IPS-NIHi11 (cell line): ENCODE results near the gene SRPK2.
A peak's percentile ranks its signal among the peaks of the same experiment; 100 is the strongest.
"Not testable (repeated sequence)": the region's sequence is repeated elsewhere in the genome, so short reads cannot be mapped to it uniquely, and the experiment has no call there.

Source experiments
- DNase-seq: peaks from one replicate; pipeline ENCODE4 v3.0.0; 2012; ENCODE audit warnings: mixed read lengths, low spot score

The SRPK2 gene

DNA sequence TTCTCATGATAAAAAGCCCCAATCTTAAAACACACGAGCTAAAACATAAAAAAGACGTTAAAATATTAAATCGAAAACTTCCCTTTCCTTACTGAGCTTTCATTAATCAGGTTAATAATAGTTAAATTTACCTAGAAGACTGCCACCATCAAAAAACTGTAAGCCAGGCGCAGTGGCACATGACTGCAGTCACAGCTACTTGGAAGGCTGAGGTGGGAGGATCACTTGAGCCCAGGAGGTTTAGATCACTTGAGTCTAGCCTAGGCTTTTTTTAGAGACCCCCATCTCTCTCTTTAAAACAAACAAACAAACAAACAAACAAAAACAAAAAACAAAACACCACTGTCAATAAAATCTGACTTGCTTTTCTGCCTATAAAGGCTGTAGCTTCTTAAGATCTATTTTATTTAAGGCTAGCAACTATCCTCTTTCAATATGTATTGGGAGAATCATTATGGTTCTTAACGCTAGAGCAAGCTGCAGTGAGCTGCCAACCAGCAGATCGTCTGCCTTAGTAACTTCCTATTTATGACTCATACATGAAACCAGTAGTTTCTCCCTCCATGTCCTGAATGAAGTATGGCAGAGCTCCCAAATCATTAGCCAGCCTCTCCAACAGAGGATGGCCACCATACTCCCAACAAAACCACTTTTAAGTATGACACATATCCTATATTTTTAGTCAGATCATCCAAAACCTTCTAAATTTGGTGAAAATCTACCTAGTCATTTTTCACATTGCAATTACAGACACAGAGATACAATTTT, 163.7 kb downstream of the SRPK2 start:
- DNase-seq = no peak

GRCh38 chr7:105222953-105223352, 165.8 kb downstream of the SRPK2 start:
- no peak for DNase-seq

- DNase-seq = no peak
Measured at GRCh38 chr7:105219771-105220160, 169.0 kb downstream of the SRPK2 start.

- no peak for DNase-seq
Measured at GRCh38 chr7:105218939-105219770, 169.6 kb downstream of the SRPK2 start.

DNA sequence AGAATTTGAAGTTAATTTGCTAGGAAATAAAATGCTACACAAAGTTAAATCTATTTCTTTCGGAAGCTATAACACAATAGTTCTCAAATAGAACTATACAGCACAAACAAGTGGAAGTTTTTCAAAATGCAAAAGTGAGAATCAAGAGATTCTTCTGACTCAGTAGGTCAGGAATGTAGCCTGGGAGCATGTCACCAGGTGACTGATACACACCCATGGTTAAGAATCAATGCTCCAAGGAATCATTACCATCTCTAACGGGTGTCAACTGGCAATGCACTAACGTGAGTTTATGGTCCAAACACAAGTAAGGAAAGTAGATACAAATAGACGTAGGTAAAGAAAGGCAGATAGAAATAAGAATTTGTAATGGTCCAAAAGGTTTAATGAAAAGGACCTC, 170.5 kb downstream of the SRPK2 start:
- DNase-seq = no peak

DNA sequence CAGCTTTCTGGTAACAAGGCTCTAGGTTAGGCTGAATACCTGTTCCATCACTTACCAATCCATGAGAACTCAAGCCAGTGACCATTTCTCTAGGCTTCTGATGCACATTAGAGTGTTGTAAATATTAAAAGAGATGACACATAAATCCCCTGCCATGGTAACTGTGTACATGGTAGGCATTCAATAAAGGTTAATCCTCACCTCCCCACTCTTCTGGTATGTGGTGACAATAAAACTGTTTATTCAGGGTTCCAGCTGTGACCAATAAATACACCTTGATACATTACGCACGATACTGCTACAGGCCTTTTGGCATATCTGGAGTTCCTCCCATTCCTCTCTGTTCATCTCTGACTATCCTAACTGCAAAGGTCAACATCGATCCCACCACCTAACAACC, 171.9 kb downstream of the SRPK2 start:
- no peak for DNase-seq

DNA sequence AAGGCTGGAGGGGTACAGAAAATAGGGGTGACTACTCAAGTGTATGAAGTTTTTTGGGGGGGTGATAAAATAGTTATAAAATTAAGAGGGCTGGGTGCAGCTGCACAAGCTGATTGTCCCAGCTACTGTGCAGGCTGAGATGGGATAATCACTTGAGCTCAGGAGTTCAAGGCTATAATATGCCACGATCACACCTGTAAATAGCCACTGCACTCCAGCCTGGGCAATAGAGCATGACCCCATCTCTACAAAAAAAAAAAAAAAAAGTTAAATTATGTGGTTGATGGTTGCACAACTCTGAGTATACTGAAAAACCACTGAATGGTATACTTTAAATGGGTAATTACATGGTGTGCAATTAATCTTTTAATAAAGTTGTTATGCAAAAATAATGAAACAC, 172.9 kb downstream of the SRPK2 start:
- no peak for DNase-seq

GRCh38 chr7:105215182-105215581, 173.5 kb downstream of the SRPK2 start:
- DNase-seq = no peak

- DNase-seq = no peak
Measured at GRCh38 chr7:105213611-105214010, 175.1 kb downstream of the SRPK2 start.

- no peak for DNase-seq
Measured at GRCh38 chr7:105212212-105212611, 176.5 kb downstream of the SRPK2 start.

DNA sequence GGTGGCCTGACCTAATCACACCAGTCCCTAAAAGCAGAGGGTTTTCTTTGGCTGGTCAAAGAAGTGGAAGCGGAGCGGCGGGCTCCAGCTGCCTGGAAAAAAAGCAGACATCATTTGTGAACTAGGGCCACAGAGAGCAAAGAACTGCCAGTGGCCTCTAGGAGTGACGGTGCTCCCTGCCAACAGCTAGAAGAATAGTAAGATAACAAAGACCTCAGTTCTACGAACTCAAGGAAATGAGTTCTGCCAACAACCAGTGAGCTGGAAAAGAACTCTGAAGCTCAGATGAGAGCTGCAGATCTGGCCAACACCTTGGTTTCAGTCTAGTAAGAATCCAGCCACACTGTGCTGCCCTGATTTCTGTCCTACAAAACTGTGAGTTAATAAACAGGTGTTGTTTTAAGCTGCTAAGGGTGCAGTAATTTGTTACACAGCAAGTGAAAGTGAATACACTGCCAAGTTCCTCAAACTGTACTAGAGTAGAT, 178.0 kb downstream of the SRPK2 start:
- peak; percentile 31 for DNase-seq

GRCh38 chr7:105209870-105210269, 178.9 kb downstream of the SRPK2 start:
- DNase-seq = no peak

DNA sequence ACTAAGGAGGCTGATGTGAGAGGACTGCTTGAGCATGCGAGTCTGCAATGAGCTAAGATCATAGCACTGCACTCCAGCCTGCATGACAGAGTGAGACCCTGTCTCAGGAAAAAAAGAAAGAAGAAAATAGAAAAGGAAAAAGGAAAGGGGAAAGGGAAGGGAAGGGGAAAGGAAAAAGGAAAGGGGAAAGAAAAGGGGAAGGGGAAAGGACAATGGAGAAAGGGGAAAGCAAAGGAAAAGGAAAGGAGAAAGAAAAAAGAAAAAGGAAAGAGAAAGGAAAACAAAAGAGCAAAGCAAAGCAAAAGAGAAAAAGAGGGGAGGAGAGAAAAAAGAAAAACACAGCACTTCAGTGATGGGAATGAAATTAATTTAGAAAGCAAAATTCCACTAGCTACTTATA, 179.3 kb downstream of the SRPK2 start:
- DNase-seq = no peak

- no peak for DNase-seq
Measured at GRCh38 chr7:105206985-105207384, 181.7 kb downstream of the SRPK2 start.

- no peak for DNase-seq
Measured at GRCh38 chr7:105205592-105206237, 183.0 kb downstream of the SRPK2 start.

DNA sequence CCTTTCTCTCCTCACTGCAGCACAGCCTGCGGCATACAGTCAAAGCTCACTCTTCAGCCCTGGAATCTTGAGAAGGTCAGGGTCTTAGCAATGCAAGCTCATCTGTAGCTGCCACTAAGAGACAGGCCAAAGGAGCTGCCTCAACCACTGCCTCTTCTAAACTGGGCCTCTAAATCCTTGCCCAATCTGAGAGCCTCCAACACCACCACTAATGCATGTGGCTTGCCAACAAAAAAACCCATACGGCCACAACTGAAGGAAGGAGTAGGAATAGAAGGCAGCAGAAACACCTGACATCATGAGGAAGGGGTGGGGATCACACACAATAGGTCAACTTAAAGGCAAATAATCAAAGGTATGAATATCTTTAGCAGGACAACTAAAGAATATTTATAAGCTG, 183.8 kb downstream of the SRPK2 start:
- DNase-seq = no peak

GRCh38 chr7:105204520-105204919, 184.2 kb downstream of the SRPK2 start:
- no peak for DNase-seq

DNA sequence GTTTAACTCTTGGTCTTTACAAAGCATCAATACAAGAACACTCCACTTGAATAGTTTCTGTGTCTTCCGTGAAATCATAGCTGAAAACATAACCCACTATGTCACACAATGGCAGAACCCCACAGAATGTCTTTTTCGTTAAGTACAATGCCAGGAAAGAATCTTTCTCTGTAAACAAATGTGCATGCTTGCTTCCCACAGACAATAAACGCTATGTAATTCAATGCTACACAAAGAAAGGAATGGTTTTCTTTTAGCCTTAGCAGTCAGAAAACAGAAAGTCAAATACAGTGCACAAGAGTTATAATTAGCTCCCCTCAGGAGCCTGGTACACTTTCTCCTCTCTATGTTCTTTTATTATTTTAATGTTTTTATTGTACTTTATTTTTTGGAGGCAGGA, 186.1 kb downstream of the SRPK2 start:
- no peak for DNase-seq

DNA sequence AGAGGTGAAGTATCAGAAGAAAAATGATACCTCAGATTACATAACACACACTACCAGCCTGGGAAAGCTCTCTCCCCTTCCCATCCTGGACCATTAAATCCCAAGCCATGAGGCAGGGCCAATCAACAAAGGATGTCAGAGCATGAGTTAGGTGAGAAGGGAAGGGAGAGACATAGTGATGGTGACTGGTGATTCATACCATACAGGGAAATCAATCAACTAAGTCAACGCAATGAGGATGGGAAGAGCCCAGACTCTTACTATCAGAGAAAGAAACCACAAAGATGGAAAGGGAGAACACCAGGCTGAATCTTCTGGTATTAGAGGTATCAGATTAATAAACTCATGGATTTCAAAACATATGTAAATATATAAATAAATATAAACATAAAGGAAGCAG, 189.3 kb downstream of the SRPK2 start:
- DNase-seq = no peak

DNA sequence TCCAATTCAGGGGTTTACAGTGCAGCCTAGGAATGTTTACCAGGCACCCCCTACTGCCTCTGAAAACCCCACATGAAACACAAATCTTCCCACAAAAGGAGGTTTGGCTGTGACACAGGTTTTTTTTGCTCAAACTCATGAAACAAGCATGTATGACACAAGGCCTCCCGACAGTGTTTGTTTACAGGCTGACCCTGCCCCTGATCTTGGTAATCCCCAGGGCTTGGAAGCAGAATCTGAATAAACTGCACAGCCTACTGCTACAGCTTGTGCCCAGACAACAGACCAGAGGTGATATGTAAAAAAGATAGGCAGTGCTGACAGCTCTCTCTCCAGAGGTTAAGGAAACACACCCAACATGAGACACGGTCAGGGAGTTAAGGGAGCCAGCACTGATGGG, 190.5 kb downstream of the SRPK2 start:
- no peak for DNase-seq

- no peak for DNase-seq
Measured at GRCh38 chr7:105196473-105196872, 192.2 kb downstream of the SRPK2 start.

DNA sequence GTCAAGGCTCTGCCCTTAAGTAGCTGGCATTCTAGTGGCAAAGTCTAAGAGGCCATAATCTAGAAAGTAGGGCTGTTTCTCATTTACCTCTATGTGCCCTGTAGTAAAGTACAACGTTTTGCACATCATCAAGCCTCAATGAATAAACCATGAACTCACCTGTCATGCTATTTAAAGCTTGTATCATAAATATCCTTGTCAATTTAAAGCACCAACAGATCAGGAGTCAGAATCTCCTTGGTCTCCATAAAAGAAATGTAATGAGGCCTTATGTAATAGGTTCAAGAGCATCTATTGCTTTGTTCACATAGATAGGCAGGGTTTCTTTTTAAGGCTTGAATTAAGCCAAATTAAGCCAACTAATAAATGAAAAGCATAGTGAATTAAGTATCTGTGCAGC, 192.8 kb downstream of the SRPK2 start:
- DNase-seq = no peak

- not testable (repeated sequence) for DNase-seq
Measured at GRCh38 chr7:105194959-105195358, 193.8 kb downstream of the SRPK2 start.
